DOHH2 (cell line): ENCODE measurements around the gene MADCAM1.

Experiments
- EZH2phosphoT487 ChIP-seq: fragments of 200-600 bp; sonication (generic); IDR thresholded peaks from 2 replicates; pipeline ENCODE4 v1.6.1; 2017; ENCODE audit warnings: borderline replicate concordance, mild to moderate bottlenecking, antibody characterized with exemption, low read length, moderate library complexity, mixed read lengths
- TF ChIP-seq, protein P1 (sequence below): fragments of 200-600 bp; sonication (generic); IDR thresholded peaks from one replicate; pipeline ENCODE4 v1.5.1; 2014; ENCODE audit warnings: antibody characterized with exemption, mild to moderate bottlenecking, low read depth, low read length; ENCODE audit not compliant: poor library complexity, severe bottlenecking

DNA sequence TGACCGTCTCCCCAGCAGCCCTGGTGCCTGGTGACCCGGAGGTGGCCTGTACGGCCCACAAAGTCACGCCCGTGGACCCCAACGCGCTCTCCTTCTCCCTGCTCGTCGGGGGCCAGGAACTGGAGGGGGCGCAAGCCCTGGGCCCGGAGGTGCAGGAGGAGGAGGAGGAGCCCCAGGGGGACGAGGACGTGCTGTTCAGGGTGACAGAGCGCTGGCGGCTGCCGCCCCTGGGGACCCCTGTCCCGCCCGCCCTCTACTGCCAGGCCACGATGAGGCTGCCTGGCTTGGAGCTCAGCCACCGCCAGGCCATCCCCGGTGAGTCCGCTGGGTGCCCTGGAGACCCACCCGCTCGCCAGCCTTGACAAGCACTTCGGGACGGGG, 2.2 kb downstream of the MADCAM1 start:
- TF ChIP-seq, protein P1, sequence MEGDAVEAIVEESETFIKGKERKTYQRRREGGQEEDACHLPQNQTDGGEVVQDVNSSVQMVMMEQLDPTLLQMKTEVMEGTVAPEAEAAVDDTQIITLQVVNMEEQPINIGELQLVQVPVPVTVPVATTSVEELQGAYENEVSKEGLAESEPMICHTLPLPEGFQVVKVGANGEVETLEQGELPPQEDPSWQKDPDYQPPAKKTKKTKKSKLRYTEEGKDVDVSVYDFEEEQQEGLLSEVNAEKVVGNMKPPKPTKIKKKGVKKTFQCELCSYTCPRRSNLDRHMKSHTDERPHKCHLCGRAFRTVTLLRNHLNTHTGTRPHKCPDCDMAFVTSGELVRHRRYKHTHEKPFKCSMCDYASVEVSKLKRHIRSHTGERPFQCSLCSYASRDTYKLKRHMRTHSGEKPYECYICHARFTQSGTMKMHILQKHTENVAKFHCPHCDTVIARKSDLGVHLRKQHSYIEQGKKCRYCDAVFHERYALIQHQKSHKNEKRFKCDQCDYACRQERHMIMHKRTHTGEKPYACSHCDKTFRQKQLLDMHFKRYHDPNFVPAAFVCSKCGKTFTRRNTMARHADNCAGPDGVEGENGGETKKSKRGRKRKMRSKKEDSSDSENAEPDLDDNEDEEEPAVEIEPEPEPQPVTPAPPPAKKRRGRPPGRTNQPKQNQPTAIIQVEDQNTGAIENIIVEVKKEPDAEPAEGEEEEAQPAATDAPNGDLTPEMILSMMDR = no peak
- no peak for TF ChIP-seq EZH2phosphoT487
